Measurements from ENCODE around the gene TMEM163. TPM values are rescaled to one million over a fixed set of nuclear protein-coding genes. Genes with fewer than 3 reads are reported as not detected.

Gene TMEM163
- total and polyA plus RNA-seq, 2 of the 13 experiments (the other 11 are each of a cell fraction or from before 2014, with no cell fraction given) = 0.05 TPM; not detected in 1

DNA sequence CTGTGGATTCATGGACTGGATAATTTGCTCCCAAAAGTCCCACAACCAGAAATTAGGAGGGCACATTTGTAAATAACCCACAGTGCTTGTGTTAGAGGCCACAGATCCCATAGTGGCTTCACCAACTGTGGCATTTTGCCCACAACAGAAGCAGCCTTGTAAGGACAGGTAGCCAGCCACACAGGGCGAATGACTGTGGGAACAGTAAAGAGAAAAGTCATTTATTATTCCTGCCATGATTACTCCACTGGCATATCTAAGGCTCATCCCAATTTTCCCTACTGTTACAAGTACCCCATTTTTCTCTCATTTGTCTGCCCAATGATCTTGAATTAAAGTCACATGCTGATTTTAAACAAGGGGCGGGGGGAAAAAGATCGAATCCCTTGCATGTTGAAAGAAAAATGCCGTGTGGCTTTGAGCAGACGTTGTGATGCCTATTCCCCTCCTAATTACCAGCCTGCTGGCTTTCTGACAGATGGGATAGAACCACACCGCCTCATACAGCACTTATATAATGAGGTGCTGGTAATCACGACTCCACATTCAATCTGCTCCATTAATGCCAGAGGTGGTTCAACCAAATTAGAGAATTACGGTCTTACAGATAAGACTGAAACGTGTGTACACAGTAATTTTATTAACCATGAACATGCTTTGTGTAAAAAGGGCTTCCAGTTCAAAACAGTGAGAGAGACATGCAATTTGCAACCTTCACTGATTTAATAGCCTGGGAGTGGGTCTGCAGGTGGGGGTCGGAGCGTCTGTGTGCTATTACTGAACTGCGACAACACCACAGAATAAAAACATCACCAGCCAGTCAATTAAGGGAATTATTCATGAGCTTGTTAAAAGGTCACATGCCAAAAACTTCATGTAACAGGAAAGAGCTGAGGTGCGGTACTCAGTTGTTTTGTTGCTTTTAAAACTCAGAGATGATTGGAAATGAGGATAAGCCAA, 196.0 kb downstream of the TMEM163 start (continued):
- TF ChIP-seq RXRB (CRISPR knock-in tag; IDR thresholded peaks at IDR 0.05; ENCODE audit: borderline replicate concordance) = no peak

- Histone ChIP-seq H3K79me2 (ENCODE audit: insufficient read depth, low read length) (no peaks in the 10 kb centered on the region), H3K4me2 (ENCODE audit: low read depth, low read length) (no peak overlapping the region), H3K27ac (ENCODE audit: extremely low read length, insufficient read depth, low read length) (no peak overlapping the region), H3K9me3 (ENCODE audit: low read length) (no peaks in the 10 kb centered on the region), H2AFZ (ENCODE audit: low read length) (no peak overlapping the region), H3K4me1 (ENCODE audit: insufficient read depth, low read length) (no peaks in the 10 kb centered on the region), H3K36me3 (replicated peaks in 1 of 2; ENCODE audit: control insufficient read depth in 1 of 2, insufficient read depth in 2 of 2, low read length in 2 of 2) (no peaks in the 10 kb centered on the region), H4K20me1 (ENCODE audit: insufficient read depth, low read length) (no peaks in the 10 kb centered on the region), H3K27me3 (ENCODE audit: control insufficient read depth in 1 of 2, insufficient read depth in 2 of 2, low read length in 2 of 2) (peaks cover 2 to 29% of the 10 kb centered on the region in 2 experiments; a peak in 3 of 5 replicates), H3K4me3 (replicated peaks in 1 of 3; ENCODE audit: insufficient read depth in 1 of 3, low read depth in 2 of 3, low read length in 3 of 3) (no peak overlapping the region), H3K9ac (ENCODE audit: insufficient read depth, low read depth, low read length) (no peak overlapping the region)
- ChIA-PET POLR2A (no interaction called here), CTCF (ENCODE audit: low intra/inter-chr PET ratio, low total read pairs) (no interaction called here)
- FAIRE-seq (no peak), ATAC-seq (no peak), DNase-seq (ENCODE audit: low spot score) (no peak)
- intact Hi-C loops (cut with micrococcal nuclease; ENCODE audit: unreplicated experiment) = no loop called here
- 27% methylated on average over 2 of the region's 2 CpGs for WGBS (ENCODE audit: low lambda C conversion rate)
- in situ Hi-C loops (cut with HindIII; ENCODE audit: extremely low pct_ligation_motif_present, low pct_unique_long_range_greater_than_20kb) = no loop called here
- TF ChIP-seq SRSF9 (IDR thresholded peaks at IDR 0.05; ENCODE audit: borderline replicate concordance, insufficient read depth, low read depth, low read length, poor library complexity, severe bottlenecking) (no peak), TEAD3 (CRISPR knock-in tag; optimal IDR thresholded peaks at IDR 0.05; ENCODE audit: borderline replicate concordance) (no peak), HNRNPLL (IDR thresholded peaks at IDR 0.05; ENCODE audit: low read depth, low read length, poor library complexity, severe bottlenecking) (no peak), ZNF841 (CRISPR knock-in tag; IDR thresholded peaks at IDR 0.05; ENCODE audit: borderline replicate concordance) (no peak)
- TF ChIP-seq, protein P1, sequence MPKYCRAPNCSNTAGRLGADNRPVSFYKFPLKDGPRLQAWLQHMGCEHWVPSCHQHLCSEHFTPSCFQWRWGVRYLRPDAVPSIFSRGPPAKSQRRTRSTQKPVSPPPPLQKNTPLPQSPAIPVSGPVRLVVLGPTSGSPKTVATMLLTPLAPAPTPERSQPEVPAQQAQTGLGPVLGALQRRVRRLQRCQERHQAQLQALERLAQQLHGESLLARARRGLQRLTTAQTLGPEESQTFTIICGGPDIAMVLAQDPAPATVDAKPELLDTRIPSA (CRISPR knock-in tag; IDR thresholded peaks at IDR 0.05; ENCODE audit: borderline replicate concordance) = no peak
- no TSS peak for BruUV-seq (replicated peaks)
These were observed 200.7 kb downstream of the TMEM163 start for GRCh38 chr2:134518101-134518500.

Data from HepG2 (cell line).